A549 treated with dexamethasone at 1 μM for 4 hours (cell line): Measurements from ENCODE around the gene SEPHS1. TPM values are rescaled to one million over a fixed set of nuclear protein-coding genes. Genes with fewer than 3 reads are reported as not detected.

Experiments used
- total RNA-seq: library from RNA; stranded (reverse); fragments of 200-300 nt; extraction: Qiagen RNA extraction; gene quantifications from 5 replicates; pipeline ENCODE4 v1.2.3, GENCODE V29; 2022

SEPHS1 gene
- total RNA-seq = 62.4 to 69.8 TPM (median 63.7 TPM) in 5 replicates

GRCh38 chr10:13348216-13349017 lies at the start of gene SEPHS1:
SEPHS1 (minus strand) TSS chr10:13348293; CDS start chr10:13344950, 3,343 bp downstream.

GRCh38 chr10:13299437-13300287 lies 48.4 kb downstream of the SEPHS1 start, which contains the start of gene PHYH:
PHYH (minus strand) TSS chr10:13300064; CDS start chr10:13300042, 22 bp downstream.

Other genes starting within 250 kb of the SEPHS1 start
- gene OPTN, start 248.1 kb downstream of the SEPHS1 start, total RNA-seq = 49.4 to 62.9 TPM (median 52.7 TPM) in 5 replicates
- 21.9 to 27.4 TPM (median 23.9 TPM) in 5 replicates for gene MCM10, start 186.7 kb downstream of the SEPHS1 start, total RNA-seq
- gene UCMA, start 113.9 kb downstream of the SEPHS1 start, total RNA-seq = not detected in 5 replicates
- 29.7 to 33.5 TPM (median 30.2 TPM) in 5 replicates for gene PHYH, start 48.2 kb downstream of the SEPHS1 start, total RNA-seq
- 7.5 to 10.1 TPM (median 8.7 TPM) in 5 replicates for gene BEND7, start 180.7 kb upstream of the SEPHS1 start, total RNA-seq
- 19.5 to 24.3 TPM (median 20.6 TPM) in 5 replicates for gene PRPF18, start 238.7 kb upstream of the SEPHS1 start, total RNA-seq